Cardiac muscle cell (in vitro differentiated cells and primary cell): ENCODE data around the gene KSR1. TPM values are rescaled to one million over a fixed set of nuclear protein-coding genes. Genes with fewer than 3 reads are reported as not detected.

Source experiments
- DNase-seq, 2 donors: peaks; one replicate each; pipeline versions ENCODE4 v3.0.0 to v3.0.0-alpha.2; 2010 to 2017; ENCODE audit warnings: low read depth in 1 of 2, low spot score in 1 of 2
- H3K27ac ChIP-seq: fragments of 200-600 bp; sonication (generic); 2 replicates; pipeline ENCODE4 v1.5.1; 2016
- H3K27me3 ChIP-seq: fragments of 200-600 bp; sonication (generic); 2 replicates; pipeline ENCODE4 v1.6.0; 2016; ENCODE audit warnings: control low read depth
- H3K36me3 ChIP-seq: fragments of 200-600 bp; sonication (generic); 2 replicates; pipeline ENCODE4 v1.5.1; 2016; ENCODE audit warnings: control low read depth
- H3K4me1 ChIP-seq: fragments of 200-600 bp; sonication (generic); 2 replicates; pipeline ENCODE4 v1.8.1; 2017; ENCODE audit warnings: low read depth, mild to moderate bottlenecking, mixed run types
- H3K4me3 ChIP-seq: fragments of 200-600 bp; sonication (generic); 2 replicates; pipeline ENCODE4 v1.5.1; 2016; ENCODE audit warnings: mild to moderate bottlenecking
- H3K9me3 ChIP-seq: fragments of 200-600 bp; sonication (generic); 2 replicates; pipeline ENCODE4 v1.5.1; 2017; ENCODE audit warnings: low read depth, mild to moderate bottlenecking, control low read depth
- CTCF ChIP-seq: IDR thresholded peaks from 2 replicates; pipeline ENCODE4 v1.5.1; 2012; ENCODE audit warnings: low read depth, mild to moderate bottlenecking, low read length
- polyA plus RNA-seq: library from polyadenylated mRNA; unstranded; fragments of >200 nt; fragmentation: Nextera tagmentation; extraction: Ambion mirVana; gene quantifications from 2 replicates; pipeline ENCODE4 v1.2.1, GENCODE V29; 2016
- total RNA-seq: library from RNA; depleted of rRNA; stranded (reverse); fragments of >200 nt; gene quantifications from 2 replicates; pipeline ENCODE4 v1.2.3, GENCODE V29; 2016

KSR1 gene
- total and polyA plus RNA-seq, 2 experiments from 2014 or later: 15.7 to 29.0 TPM

- no peak for TF ChIP-seq CTCF
- Histone ChIP-seq H3K4me3 (no peak overlapping the region), H3K9me3 (no peaks in the 10 kb centered on the region), H3K4me1 (no peaks in the 10 kb centered on the region), H3K27me3 (no peaks in the 10 kb centered on the region), H3K27ac (no peak overlapping the region), H3K36me3 (no peaks in the 10 kb centered on the region)
- DNase-seq: no peak
Measured at GRCh38 chr17:27541301-27542023, 85.2 kb downstream of the KSR1 start.

GRCh38 chr17:27542841-27543463, 86.7 kb downstream of the KSR1 start:
- H3K36me3 ChIP-seq: no peaks in the 10 kb centered on the region
- no peaks in the 10 kb centered on the region for H3K9me3 ChIP-seq
- no peaks in the 10 kb centered on the region for H3K4me1 ChIP-seq
- no peak for TF ChIP-seq CTCF
- DNase-seq: no peak
- no peaks in the 10 kb centered on the region for H3K27me3 ChIP-seq
- no peak overlapping the region for H3K4me3 ChIP-seq
- H3K27ac ChIP-seq: no peak overlapping the region

GRCh38 chr17:27543464-27543856, 87.2 kb downstream of the KSR1 start:
- no peak overlapping the region for H3K27ac ChIP-seq
- H3K4me1 ChIP-seq: no peaks in the 10 kb centered on the region

GRCh38 chr17:27543958-27544349, 87.7 kb downstream of the KSR1 start:
- DNase-seq: no peak
- Histone ChIP-seq H3K27me3 (no peaks in the 10 kb centered on the region), H3K4me3 (no peak overlapping the region), H3K4me1 (no peaks in the 10 kb centered on the region), H3K36me3 (no peaks in the 10 kb centered on the region), H3K9me3 (no peaks in the 10 kb centered on the region), H3K27ac (no peak overlapping the region)
- no peak for TF ChIP-seq CTCF

More at GRCh38 chr17:27543464-27543856, 87.2 kb downstream of the KSR1 start:
- no peak overlapping the region for H3K4me3 ChIP-seq
- H3K36me3 ChIP-seq: no peaks in the 10 kb centered on the region
- DNase-seq: no peak
- no peaks in the 10 kb centered on the region for H3K9me3 ChIP-seq
- no peaks in the 10 kb centered on the region for H3K27me3 ChIP-seq
- TF ChIP-seq CTCF: no peak

- peak in 1 of 2 donors; percentile 59 for DNase-seq
- H3K27ac ChIP-seq: no peak overlapping the region
- H3K27me3 ChIP-seq: no peaks in the 10 kb centered on the region
- no peaks in the 10 kb centered on the region for H3K9me3 ChIP-seq
- no peak overlapping the region for H3K4me3 ChIP-seq
- no peak for TF ChIP-seq CTCF
- H3K4me1 ChIP-seq: no peaks in the 10 kb centered on the region
- no peaks in the 10 kb centered on the region for H3K36me3 ChIP-seq
Measured at GRCh38 chr17:27544350-27545131, 88.3 kb downstream of the KSR1 start.
